NT2/D1 (cell line): ENCODE results near the gene RMC1.

Experiments used
- SUZ12 ChIP-seq: IDR thresholded peaks from 2 replicates; pipeline ENCODE4 v1.6.1; 2011; ENCODE audit not compliant: insufficient read length, insufficient read depth; ENCODE audit errors: extremely low read depth
- YY1 ChIP-seq: IDR thresholded peaks from 2 replicates; pipeline ENCODE4 v1.6.1; 2011; ENCODE audit not compliant: insufficient read length, insufficient read depth

- TF ChIP-seq YY1 (no peak), SUZ12 (no peak)
These were observed 60.2 kb downstream of the RMC1 start for GRCh38 chr18:23563377-23564043.
